HEK293T (cell line): Measurements from ENCODE around the gene NKTR.

Experiments used
- CTCF ChIA-PET: fragments of 350-600 bp; formaldehyde crosslinking; extraction: SDS; loops from one replicate; lab custom pipeline; 2021; ENCODE audit warnings: antibody characterized with exemption, inconsistent platforms; lab: Yijun Ruan, JAX
- POLR2A ChIA-PET: fragments of 350-600 bp; formaldehyde crosslinking; extraction: SDS; loops from one replicate; lab custom pipeline; 2020; ENCODE audit warnings: antibody characterized with exemption, inconsistent platforms; lab: Yijun Ruan, JAX
- DNase-seq: peaks from one replicate; pipeline ENCODE4 v3.0.0; 2012; ENCODE audit warnings: mixed read lengths; ENCODE audit errors: extremely low spot score
- ARNT ChIP-seq: fragments of 450-650 bp; IDR thresholded peaks from 2 replicates; pipeline ENCODE4 v1.6.1; 2017; ENCODE audit warnings: mild to moderate bottlenecking
- BHLHE40 ChIP-seq: fragments of 450-650 bp; IDR thresholded peaks from 2 replicates; pipeline ENCODE4 v1.6.1; 2016; ENCODE audit warnings: mild to moderate bottlenecking, moderate library complexity, borderline replicate concordance
- CTBP1 ChIP-seq: fragments of 450-650 bp; IDR thresholded peaks from 2 replicates; pipeline ENCODE4 v1.6.1; 2016; ENCODE audit warnings: borderline replicate concordance
- ELF4 ChIP-seq: fragments of 450-650 bp; IDR thresholded peaks from 2 replicates; pipeline ENCODE4 v1.6.1; 2017; ENCODE audit warnings: antibody characterized with exemption
- FOXA1 ChIP-seq: fragments of 450-650 bp; IDR thresholded peaks from 2 replicates; pipeline ENCODE4 v1.6.1; 2016; ENCODE audit warnings: mild to moderate bottlenecking
- FOXK2 ChIP-seq: fragments of 450-650 bp; IDR thresholded peaks from 2 replicates; pipeline ENCODE4 v1.6.1; 2016; ENCODE audit warnings: mild to moderate bottlenecking
- FOXM1 ChIP-seq: fragments of 450-650 bp; IDR thresholded peaks from 2 replicates; pipeline ENCODE4 v1.6.1; 2017; ENCODE audit warnings: mild to moderate bottlenecking, borderline replicate concordance
- HDGF ChIP-seq: fragments of 450-650 bp; IDR thresholded peaks from 2 replicates; pipeline ENCODE4 v1.6.1; 2017; ENCODE audit warnings: antibody characterized with exemption, borderline replicate concordance
- L3MBTL2 ChIP-seq: fragments of 450-650 bp; conservative IDR thresholded peaks from 2 replicates; pipeline ENCODE4 v1.6.1; 2016; ENCODE audit warnings: mild to moderate bottlenecking
- LEF1 ChIP-seq: fragments of 450-650 bp; IDR thresholded peaks from 2 replicates; pipeline ENCODE4 v1.6.1; 2017; ENCODE audit warnings: mild to moderate bottlenecking, borderline replicate concordance
- NFRKB ChIP-seq: fragments of 450-650 bp; IDR thresholded peaks from 2 replicates; pipeline ENCODE4 v1.6.1; 2016; ENCODE audit warnings: mild to moderate bottlenecking, moderate library complexity
- PKNOX1 ChIP-seq: fragments of 450-650 bp; IDR thresholded peaks from 2 replicates; pipeline ENCODE4 v1.6.1; 2016
- SP1 ChIP-seq: fragments of 450-650 bp; IDR thresholded peaks from 2 replicates; pipeline ENCODE4 v1.6.1; 2017
- SUZ12 ChIP-seq: fragments of 450-650 bp; IDR thresholded peaks from 2 replicates; pipeline ENCODE4 v1.6.1; 2016; ENCODE audit warnings: mild to moderate bottlenecking
- TARDBP ChIP-seq: fragments of 450-650 bp; IDR thresholded peaks from 2 replicates; pipeline ENCODE4 v1.6.1; 2016
- ZNF384 ChIP-seq: fragments of 450-650 bp; IDR thresholded peaks from 2 replicates; pipeline ENCODE4 v1.6.1; 2016

The NKTR gene

GRCh38 chr3:42635111-42635510 lies 34.6 kb downstream of the NKTR start:
- TF ChIP-seq SP1: no peak
- no peak for TF ChIP-seq ARNT
- no peak for TF ChIP-seq PKNOX1
- TF ChIP-seq FOXM1: no peak
- no peak for TF ChIP-seq FOXA1
- no peak for TF ChIP-seq HDGF
- TF ChIP-seq CTBP1: no peak
- TF ChIP-seq LEF1: no peak
- TF ChIP-seq ZNF384: no peak
- no peak for TF ChIP-seq TARDBP
- no peak for TF ChIP-seq L3MBTL2
- TF ChIP-seq ELF4: no peak
- TF ChIP-seq NFRKB: no peak
- TF ChIP-seq BHLHE40: no peak
- TF ChIP-seq FOXK2: no peak
- CTCF ChIA-PET: no interaction called here
- no peak for DNase-seq
- POLR2A ChIA-PET: no interaction called here

GRCh38 chr3:42637001-42637400 lies 36.5 kb downstream of the NKTR start:
- POLR2A ChIA-PET: interaction anchor here (1.8 kb wide), 1 partner anchor 37 kb away, joined by 5 read pairs; the partner anchor contains the start of gene NKTR
- no peak for TF ChIP-seq HDGF
- no peak for TF ChIP-seq BHLHE40
- TF ChIP-seq NFRKB: no peak
- TF ChIP-seq FOXA1: no peak
- TF ChIP-seq ELF4: no peak
- CTCF ChIA-PET: no interaction called here
- DNase-seq: no peak

- no peak for DNase-seq
- CTCF ChIA-PET: no interaction called here
- POLR2A ChIA-PET: interaction anchor here (1.8 kb wide), 1 partner anchor 38 kb away, joined by 5 read pairs; the partner anchor contains the start of gene NKTR
- TF ChIP-seq LEF1 (no peak), HDGF (no peak), ELF4 (no peak), FOXM1 (no peak), NFRKB (no peak), ZNF384 (no peak), BHLHE40 (no peak), ARNT (no peak), TARDBP (no peak), SP1 (no peak), PKNOX1 (no peak)
Observed at GRCh38 chr3:42638339-42638842, 37.9 kb downstream of the NKTR start.

- no peak for DNase-seq
- ChIA-PET POLR2A (no interaction called here), CTCF (no interaction called here)
- no peak for TF ChIP-seq FOXA1
- no peak for TF ChIP-seq PKNOX1
- TF ChIP-seq FOXK2: no peak
- no peak for TF ChIP-seq SUZ12
- TF ChIP-seq SP1: no peak
- no peak for TF ChIP-seq NFRKB
- TF ChIP-seq HDGF: no peak
- TF ChIP-seq TARDBP: no peak
- TF ChIP-seq FOXM1: no peak
- TF ChIP-seq ZNF384: no peak
- no peak for TF ChIP-seq L3MBTL2
- no peak for TF ChIP-seq CTBP1
Observed at GRCh38 chr3:42639192-42639591, 38.7 kb downstream of the NKTR start.

- POLR2A ChIA-PET: interaction anchor here (1.5 kb wide), 1 partner anchor 49 kb away, joined by 4 read pairs; the partner anchor contains the start of gene SS18L2
- CTCF ChIA-PET: no interaction called here
- no peak for DNase-seq
- no peak for TF ChIP-seq HDGF
- TF ChIP-seq L3MBTL2: no peak
- no peak for TF ChIP-seq CTBP1
- no peak for TF ChIP-seq BHLHE40
- TF ChIP-seq ELF4: no peak
- TF ChIP-seq SUZ12: no peak
- no peak for TF ChIP-seq PKNOX1
- TF ChIP-seq FOXK2: no peak
- no peak for TF ChIP-seq ARNT
- no peak for TF ChIP-seq TARDBP
- TF ChIP-seq ZNF384: no peak
- no peak for TF ChIP-seq SP1
- no peak for TF ChIP-seq FOXA1
- no peak for TF ChIP-seq NFRKB
- no peak for TF ChIP-seq LEF1
Observed at GRCh38 chr3:42640129-42640528, 39.6 kb downstream of the NKTR start.

GRCh38 chr3:42640771-42641370 lies 40.4 kb downstream of the NKTR start:
- CTCF ChIA-PET: no interaction called here
- POLR2A ChIA-PET: interaction anchor here (1.5 kb wide), 1 partner anchor 50 kb away, joined by 4 read pairs; the partner anchor contains the start of gene SS18L2
- DNase-seq: no peak
- TF ChIP-seq BHLHE40 (no peak), FOXA1 (no peak), ELF4 (no peak), SUZ12 (no peak), NFRKB (no peak), LEF1 (no peak), ZNF384 (no peak), FOXM1 (no peak), HDGF (no peak), FOXK2 (no peak), SP1 (no peak), ARNT (no peak), CTBP1 (no peak), L3MBTL2 (no peak), TARDBP (no peak), PKNOX1 (no peak)
